ENCODE results near the gene CAPZB.

CAPZB gene

DNA sequence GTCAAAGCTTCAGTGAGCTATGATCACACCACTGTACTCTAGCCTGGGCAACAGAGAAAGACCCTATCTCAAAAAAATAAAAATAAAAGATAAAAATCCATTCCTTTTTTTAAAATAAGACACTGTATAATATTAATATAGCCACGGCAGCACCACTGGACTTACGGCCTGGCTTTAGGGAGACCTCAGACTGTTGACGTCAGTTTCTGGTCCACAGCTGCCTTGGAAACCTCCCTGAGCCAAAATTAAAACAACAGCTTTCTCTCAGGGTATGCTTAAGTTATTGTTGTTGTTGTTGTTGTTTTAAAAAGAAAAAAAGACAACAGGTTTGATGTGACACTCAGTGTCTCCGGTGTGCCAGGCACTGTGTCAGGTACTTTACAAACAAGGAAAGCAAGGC lies 42.0 kb downstream of the CAPZB start:
- Histone ChIP-seq H3K27me3 (replicated peaks; ENCODE audit: insufficient read depth, low read length) (no peaks in the 10 kb centered on the region), H4K20me1 (ENCODE audit: insufficient read depth, low read length) (no peaks in the 10 kb centered on the region; the same call in 1 of the 2 replicates), H3K36me3 (replicated peaks; ENCODE audit: insufficient read depth, low read length) (no peaks in the 10 kb centered on the region), H3K4me3 (ENCODE audit: low read length) (no peak overlapping the region), H3K9me3 (replicated peaks; ENCODE audit: insufficient read depth, low read length) (no peaks in the 10 kb centered on the region), H3K4me1 (ENCODE audit: low read length) (no peaks in the 10 kb centered on the region), H3K4me2 (ENCODE audit: low read depth, low read length) (no peak overlapping the region), H3K79me2 (ENCODE audit: low read length) (peaks cover 89% of the 10 kb centered on the region), H3F3A (ENCODE audit: insufficient read depth, low read length) (no peaks in the 10 kb centered on the region), H3K9me2 (replicated peaks; ENCODE audit: insufficient read depth, low read length) (no peaks in the 10 kb centered on the region), H3K27ac (ENCODE audit: low read length) (no peak overlapping the region), H3K9ac (ENCODE audit: low read length) (no peak overlapping the region), H2AFZ (ENCODE audit: low read length) (no peak overlapping the region)
- no peak for DNase-seq
- TF ChIP-seq, protein P1, sequence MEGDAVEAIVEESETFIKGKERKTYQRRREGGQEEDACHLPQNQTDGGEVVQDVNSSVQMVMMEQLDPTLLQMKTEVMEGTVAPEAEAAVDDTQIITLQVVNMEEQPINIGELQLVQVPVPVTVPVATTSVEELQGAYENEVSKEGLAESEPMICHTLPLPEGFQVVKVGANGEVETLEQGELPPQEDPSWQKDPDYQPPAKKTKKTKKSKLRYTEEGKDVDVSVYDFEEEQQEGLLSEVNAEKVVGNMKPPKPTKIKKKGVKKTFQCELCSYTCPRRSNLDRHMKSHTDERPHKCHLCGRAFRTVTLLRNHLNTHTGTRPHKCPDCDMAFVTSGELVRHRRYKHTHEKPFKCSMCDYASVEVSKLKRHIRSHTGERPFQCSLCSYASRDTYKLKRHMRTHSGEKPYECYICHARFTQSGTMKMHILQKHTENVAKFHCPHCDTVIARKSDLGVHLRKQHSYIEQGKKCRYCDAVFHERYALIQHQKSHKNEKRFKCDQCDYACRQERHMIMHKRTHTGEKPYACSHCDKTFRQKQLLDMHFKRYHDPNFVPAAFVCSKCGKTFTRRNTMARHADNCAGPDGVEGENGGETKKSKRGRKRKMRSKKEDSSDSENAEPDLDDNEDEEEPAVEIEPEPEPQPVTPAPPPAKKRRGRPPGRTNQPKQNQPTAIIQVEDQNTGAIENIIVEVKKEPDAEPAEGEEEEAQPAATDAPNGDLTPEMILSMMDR (IDR thresholded peaks at IDR 0.05; ENCODE audit: low read length) = no peak
- TF ChIP-seq EZH2phosphoT487 (IDR thresholded peaks at IDR 0.05; ENCODE audit: low read length) (no peak), EZH2 (optimal IDR thresholded peaks at IDR 0.05; ENCODE audit: low read depth, low read length) (no peak)

DNA sequence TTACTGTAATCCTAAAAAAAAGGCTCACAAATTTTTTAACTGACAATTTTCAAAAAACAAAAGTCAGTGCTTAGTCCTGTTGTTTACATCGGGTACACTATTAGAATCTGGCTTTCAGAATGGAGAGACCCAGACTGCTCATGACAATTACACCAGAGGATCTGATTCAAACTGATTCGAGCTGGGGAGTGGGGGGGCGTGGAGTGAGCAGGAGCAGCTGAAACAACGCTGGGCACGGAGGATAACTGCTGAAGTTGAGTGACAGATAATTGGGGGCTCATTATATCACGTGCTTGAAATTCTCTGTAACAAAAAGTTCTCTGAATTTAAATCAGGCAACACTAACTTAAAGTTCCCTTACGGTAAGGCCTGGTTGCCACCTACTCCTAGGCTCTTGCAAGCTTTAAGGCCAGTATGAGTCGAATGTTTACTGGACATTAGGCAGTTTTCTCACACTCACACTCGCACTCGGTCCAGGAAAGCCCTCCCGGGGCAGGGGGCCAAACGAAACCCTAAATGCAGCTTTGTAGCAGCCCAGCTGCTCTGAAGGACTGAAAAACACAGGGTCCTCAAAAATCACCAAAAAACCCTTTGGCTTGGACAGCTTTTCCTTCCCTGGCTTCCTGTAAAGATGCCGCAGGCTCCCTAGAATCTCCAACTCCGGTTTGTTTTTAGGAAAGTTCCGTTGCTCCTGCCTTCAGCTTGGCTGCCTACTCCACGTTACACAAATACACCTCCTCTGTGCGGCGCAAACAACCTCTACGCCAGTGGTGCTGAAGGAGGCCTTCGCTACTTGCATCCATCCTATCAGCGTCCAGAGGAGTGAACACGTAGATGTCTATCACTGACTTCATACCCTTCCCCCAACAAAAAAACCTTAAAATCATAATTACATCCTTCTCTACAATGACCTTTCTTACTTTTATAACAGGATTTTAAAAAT lies 42.9 kb downstream of the CAPZB start:
- H3K4me1 ChIP-seq (ENCODE audit: low read length) = no peaks in the 10 kb centered on the region

DNA sequence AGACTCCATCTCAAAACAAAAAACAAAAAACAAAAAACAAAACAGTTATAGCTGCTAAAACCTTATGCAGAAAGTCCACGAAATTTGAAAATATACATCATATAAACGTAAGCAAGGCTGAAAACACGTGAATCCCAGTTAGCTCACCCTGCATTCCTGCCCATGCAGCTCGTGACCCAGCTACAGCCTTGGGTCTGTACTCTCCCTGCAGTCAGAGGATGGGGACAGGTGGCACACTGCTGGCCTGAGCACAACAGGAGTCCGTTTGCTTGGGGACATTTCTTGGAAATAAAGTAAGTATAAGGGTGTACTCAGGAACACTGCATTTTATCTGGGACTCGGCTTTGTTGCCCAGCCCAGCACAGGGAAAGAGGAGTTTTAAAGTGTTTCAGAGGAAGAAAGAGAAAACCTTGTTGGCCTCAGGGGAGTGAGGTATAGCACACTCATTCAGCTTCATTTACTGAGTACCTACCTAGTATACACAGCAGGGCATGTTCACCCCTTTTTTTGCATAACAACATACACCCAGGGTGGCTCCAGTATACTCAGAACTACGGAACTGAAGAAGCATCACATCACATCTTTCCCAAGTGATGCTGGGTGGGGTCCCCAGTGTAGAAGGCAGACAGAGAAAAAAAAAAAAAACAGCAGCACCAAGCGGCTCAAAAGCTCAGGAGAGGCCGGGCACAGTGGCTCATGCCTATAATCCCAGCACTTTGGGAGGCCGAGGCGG lies 44.1 kb downstream of the CAPZB start:
- no peak for DNase-seq
- H3K9ac ChIP-seq (ENCODE audit: low read length) = no peak overlapping the region
- H3K4me3 ChIP-seq (ENCODE audit: low read length) = no peak overlapping the region
- no peak overlapping the region for H2AFZ ChIP-seq (ENCODE audit: low read length)
- no peaks in the 10 kb centered on the region for H3K4me1 ChIP-seq (ENCODE audit: low read length)
- H3F3A ChIP-seq (ENCODE audit: insufficient read depth, low read length) = no peaks in the 10 kb centered on the region
- H3K36me3 ChIP-seq (replicated peaks; ENCODE audit: insufficient read depth, low read length) = no peaks in the 10 kb centered on the region; the same call in 1 of the 2 replicates
- no peak overlapping the region for H3K4me2 ChIP-seq (ENCODE audit: low read depth, low read length)
- H3K27me3 ChIP-seq (replicated peaks; ENCODE audit: insufficient read depth, low read length) = no peaks in the 10 kb centered on the region
- no peak overlapping the region for H3K27ac ChIP-seq (ENCODE audit: low read length)
- TF ChIP-seq EZH2 (optimal IDR thresholded peaks at IDR 0.05; ENCODE audit: low read depth, low read length) (no peak), EZH2phosphoT487 (IDR thresholded peaks at IDR 0.05; ENCODE audit: low read length) (no peak)
- TF ChIP-seq, protein P1 (IDR thresholded peaks at IDR 0.05; ENCODE audit: low read length) = no peak
- peaks cover 90% of the 10 kb centered on the region for H3K79me2 ChIP-seq (ENCODE audit: low read length)
- H4K20me1 ChIP-seq (ENCODE audit: insufficient read depth, low read length) = peaks cover 3% of the 10 kb centered on the region; the same call in 1 of the 2 replicates
- H3K9me2 ChIP-seq (replicated peaks; ENCODE audit: insufficient read depth, low read length) = no peaks in the 10 kb centered on the region
- no peaks in the 10 kb centered on the region for H3K9me3 ChIP-seq (replicated peaks; ENCODE audit: insufficient read depth, low read length)

More for the DNA sequence above, 42.9 kb downstream of the CAPZB start:
- H3K9ac ChIP-seq (ENCODE audit: low read length) = no peak overlapping the region
- peaks cover 88% of the 10 kb centered on the region for H3K79me2 ChIP-seq (ENCODE audit: low read length)
- TF ChIP-seq EZH2 (optimal IDR thresholded peaks at IDR 0.05; ENCODE audit: low read depth, low read length) (no peak), EZH2phosphoT487 (IDR thresholded peaks at IDR 0.05; ENCODE audit: low read length) (no peak)
- TF ChIP-seq, protein P1 (IDR thresholded peaks at IDR 0.05; ENCODE audit: low read length) = no peak
- no peak for DNase-seq
- H3K9me2 ChIP-seq (replicated peaks; ENCODE audit: insufficient read depth, low read length) = no peaks in the 10 kb centered on the region
- no peak overlapping the region for H3K4me2 ChIP-seq (ENCODE audit: low read depth, low read length)
- H3K4me3 ChIP-seq (ENCODE audit: low read length) = no peak overlapping the region
- no peaks in the 10 kb centered on the region for H3K36me3 ChIP-seq (replicated peaks; ENCODE audit: insufficient read depth, low read length)
- no peak overlapping the region for H3K27ac ChIP-seq (ENCODE audit: low read length)
- H2AFZ ChIP-seq (ENCODE audit: low read length) = no peak overlapping the region
- no peaks in the 10 kb centered on the region for H3K27me3 ChIP-seq (replicated peaks; ENCODE audit: insufficient read depth, low read length)
- H3K9me3 ChIP-seq (replicated peaks; ENCODE audit: insufficient read depth, low read length) = no peaks in the 10 kb centered on the region
- no peaks in the 10 kb centered on the region for H3F3A ChIP-seq (ENCODE audit: insufficient read depth, low read length)
- H4K20me1 ChIP-seq (ENCODE audit: insufficient read depth, low read length) = no peaks in the 10 kb centered on the region; the same call in 1 of the 2 replicates
